GM12872 (cell line): ENCODE measurements around the gene CIAO3.

Experiments
- CTCF ChIP-seq: IDR thresholded peaks from 3 replicates; pipeline ENCODE4 v1.5.1; 2011; ENCODE audit warnings: low read depth, mild to moderate bottlenecking, low read length, moderate library complexity; ENCODE audit not compliant: insufficient read depth

Gene CIAO3

GRCh38 chr16:740764-741505 is at the start of gene CIAO3:
TSS of gene CIAO3 (minus strand) at chr16:740997. CDS start at chr16:740985, 12 bp downstream.
- TF ChIP-seq CTCF, result peak; percentile 90

- TF ChIP-seq CTCF, result no peak
Observed at GRCh38 chr16:790086-790485, 49.3 kb upstream of the CIAO3 start.

- no peak for TF ChIP-seq CTCF
Observed at GRCh38 chr16:789191-789850, 48.5 kb upstream of the CIAO3 start.

- no peak for TF ChIP-seq CTCF
Observed at GRCh38 chr16:788399-789126, 47.8 kb upstream of the CIAO3 start, which contains the start of gene CHTF18. TSS of gene CHTF18 (plus strand) at chr16:788620. CDS start at chr16:788685, 65 bp downstream.

- no peak for TF ChIP-seq CTCF
Observed at GRCh38 chr16:787978-788398, 47.2 kb upstream of the CIAO3 start, which contains the start of gene RPUSD1. TSS of gene RPUSD1 (minus strand) at chr16:788381. CDS start at chr16:787737, 644 bp downstream.

GRCh38 chr16:787321-787966 is 46.6 kb upstream of the CIAO3 start:
- no peak for TF ChIP-seq CTCF
